HFFc6 (cell line): ENCODE results near the gene CBFA2T2. TPM values are rescaled to one million over a fixed set of nuclear protein-coding genes. Genes with fewer than 3 reads are reported as not detected.
"Not testable (repeated sequence)": the region's sequence is repeated elsewhere in the genome, so short reads cannot be mapped to it uniquely, and the experiment has no call there.

Source experiments
- DNase-seq: peaks from one replicate; pipeline ENCODE4 v3.0.0-alpha.2; 2018
- H3K27ac Mint-ChIP-seq: 2 replicates; pipeline ENCODE4 v1.8.0; 2020; ENCODE audit warnings: mild to moderate bottlenecking, mixed read lengths
- H3K27me3 Mint-ChIP-seq: 2 replicates; pipeline ENCODE4 v1.8.0; 2021; ENCODE audit warnings: mild to moderate bottlenecking, moderate library complexity, mixed read lengths; ENCODE audit not compliant: insufficient read depth
- H3K36me3 Mint-ChIP-seq: 2 replicates; pipeline ENCODE4 v1.8.0; 2021; ENCODE audit warnings: low read depth, mixed read lengths
- H3K4me1 Mint-ChIP-seq: 2 replicates; pipeline ENCODE4 v1.8.0; 2020; ENCODE audit warnings: low read depth, mixed read lengths
- H3K4me3 Mint-ChIP-seq: 2 replicates; pipeline ENCODE4 v1.8.0; 2020; ENCODE audit warnings: mild to moderate bottlenecking, moderate library complexity, mixed read lengths
- H3K9me3 Mint-ChIP-seq: 2 replicates; pipeline ENCODE4 v1.8.0; 2020; ENCODE audit warnings: mild to moderate bottlenecking, mixed read lengths
- CTCF ChIP-seq: fragments of 200-600 bp; sonication (generic); IDR thresholded peaks from 2 replicates; pipeline ENCODE4 v1.5.0; 2021; ENCODE audit warnings: antibody characterized with exemption, mild to moderate bottlenecking
- total RNA-seq, 6 experiments: library from RNA; stranded (reverse); fragmentation: NEBNext Ultra II Directional; extraction: Animal tissue kit (Norgen Biotek cat#: 25700); gene quantifications; 2 replicates in 1 of 6; 3 replicates in 5 of 6; pipeline ENCODE4 v1.2.3, GENCODE V29; 2021

The CBFA2T2 gene
- total RNA-seq, 6 experiments from 2014 or later, result 7.0 to 9.1 (median 8.0) TPM

- H3K9me3 Mint-ChIP-seq, result no peaks in the 10 kb centered on the region
- TF ChIP-seq CTCF, result no peak
Observed at GRCh38 chr20:33490934-33491656, 1.2 kb downstream of the CBFA2T2 start.

GRCh38 chr20:33493076-33493766, 3.3 kb downstream of the CBFA2T2 start:
- TF ChIP-seq CTCF, result no peak
- Mint-ChIP-seq H3K9me3 (no peaks in the 10 kb centered on the region), H3K4me3 (no peak overlapping the region), H3K4me1 (peaks cover 11% of the 10 kb centered on the region), H3K36me3 (no peaks in the 10 kb centered on the region), H3K27ac (no peak overlapping the region), H3K27me3 (no peaks in the 10 kb centered on the region)
- DNase-seq, result no peak

More at GRCh38 chr20:33490934-33491656, 1.2 kb downstream of the CBFA2T2 start:
- H3K4me1 Mint-ChIP-seq, result peaks cover 11% of the 10 kb centered on the region
- peak overlapping the region; percentile 52 for H3K27ac Mint-ChIP-seq
- H3K36me3 Mint-ChIP-seq, result no peaks in the 10 kb centered on the region
- H3K4me3 Mint-ChIP-seq, result peak overlapping the region; percentile 87
- H3K27me3 Mint-ChIP-seq, result no peaks in the 10 kb centered on the region
- DNase-seq, result no peak

GRCh38 chr20:33496776-33497175, 6.9 kb downstream of the CBFA2T2 start:
- H3K4me3 Mint-ChIP-seq, H3K9me3 Mint-ChIP-seq, DNase-seq, H3K36me3 Mint-ChIP-seq, H3K27me3 Mint-ChIP-seq, H3K27ac Mint-ChIP-seq: not testable (repeated sequence)
- H3K4me1 Mint-ChIP-seq, result peaks cover 11% of the 10 kb centered on the region

GRCh38 chr20:33499355-33499754, 9.5 kb downstream of the CBFA2T2 start:
- Mint-ChIP-seq H3K4me1 (peaks cover 6% of the 10 kb centered on the region; the same call in 1 of the 2 replicates), H3K9me3 (no peaks in the 10 kb centered on the region)
- no peak for DNase-seq

GRCh38 chr20:33501000-33501399, 11.1 kb downstream of the CBFA2T2 start:
- H3K4me1 Mint-ChIP-seq, result peaks cover 6% of the 10 kb centered on the region; the same call in 1 of the 2 replicates
- no peak for DNase-seq
- no peaks in the 10 kb centered on the region for H3K36me3 Mint-ChIP-seq
- no peaks in the 10 kb centered on the region for H3K27me3 Mint-ChIP-seq
- no peaks in the 10 kb centered on the region for H3K9me3 Mint-ChIP-seq
- no peak overlapping the region for H3K27ac Mint-ChIP-seq
- no peak for TF ChIP-seq CTCF
- H3K4me3 Mint-ChIP-seq, result no peak overlapping the region

More at GRCh38 chr20:33499355-33499754, 9.5 kb downstream of the CBFA2T2 start:
- Mint-ChIP-seq H3K36me3 (no peaks in the 10 kb centered on the region), H3K27me3 (no peaks in the 10 kb centered on the region), H3K4me3 (no peak overlapping the region), H3K27ac (no peak overlapping the region)
- TF ChIP-seq CTCF, result no peak

GRCh38 chr20:33503564-33503963, 13.7 kb downstream of the CBFA2T2 start:
- Mint-ChIP-seq H3K27me3 (no peaks in the 10 kb centered on the region), H3K27ac (no peak overlapping the region), H3K4me1 (peaks cover 11% of the 10 kb centered on the region; the same call in 1 of the 2 replicates), H3K9me3 (no peaks in the 10 kb centered on the region), H3K36me3 (0 out of 2 replicates have a peak, but pooled peaks cover under 1% of the 10 kb centered on the region), H3K4me3 (no peak overlapping the region)
- DNase-seq, result no peak
- TF ChIP-seq CTCF, result no peak
